ENCODE data around the gene CASTOR1.

CASTOR1 gene

DNA sequence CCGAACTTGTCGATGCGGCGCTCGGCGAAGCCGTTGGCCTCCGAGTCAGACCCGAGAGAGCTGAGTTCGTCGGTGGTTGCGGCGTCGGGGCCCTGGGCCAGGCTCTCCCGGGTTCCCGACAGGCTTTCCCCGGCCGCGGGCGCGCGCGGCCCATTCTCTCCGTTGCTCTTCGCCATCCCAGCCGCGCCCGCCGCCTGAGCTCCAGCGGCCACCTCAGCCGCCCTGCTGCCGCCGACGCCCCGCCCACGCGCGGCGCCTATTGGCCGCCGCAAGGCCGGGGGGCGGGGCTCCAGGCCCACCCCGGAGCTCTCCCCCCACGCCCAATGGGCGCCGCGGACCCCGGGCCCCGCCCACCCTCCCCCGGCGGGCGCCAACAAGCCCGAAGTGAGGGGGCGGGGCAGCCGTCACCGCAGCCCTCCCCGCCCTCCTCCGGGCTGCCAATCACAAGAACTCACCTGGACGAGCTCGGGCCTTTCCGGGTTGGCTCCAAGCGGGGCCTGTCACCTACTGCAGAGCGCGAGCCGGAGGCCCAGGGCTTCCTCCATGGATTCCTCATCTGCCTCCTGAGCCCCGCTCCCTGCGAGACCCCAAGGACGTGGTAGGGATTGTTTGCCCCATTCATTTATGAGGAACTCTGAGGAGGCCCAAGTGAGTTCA lies 37.5 kb upstream of the CASTOR1 start, which contains the start of gene TBC1D10A (continued):
- TF ChIP-seq KLF17 (tag by site-specific recombination; IDR thresholded peaks at IDR 0.05) (peak; percentile 53; the same call in 1 of the 2 replicates), ZNF239 (tag by site-specific recombination; IDR thresholded peaks at IDR 0.05) (0 out of 2 replicates have a peak, but pooled peaks have one; percentile 40), ZEB2 (tag by site-specific recombination; IDR thresholded peaks at IDR 0.05) (peak; percentile 45; the same call in 1 of the 2 replicates), KLF16 (tag by site-specific recombination; IDR thresholded peaks at IDR 0.05) (peak; percentile 48; the same call in 1 of the 2 replicates), ZBTB21 (tag by site-specific recombination; IDR thresholded peaks at IDR 0.05) (no peak), ZNF792 (tag by site-specific recombination; IDR thresholded peaks at IDR 0.05) (no peak), ZFHX2 (tag by site-specific recombination; conservative IDR thresholded peaks at IDR 0.05) (peak; percentile 8; the same call in 1 of the 2 replicates), EGR2 (tag by site-specific recombination; IDR thresholded peaks at IDR 0.05; ENCODE audit: low read depth) (no peak), ZNF335 (tag by site-specific recombination; conservative IDR thresholded peaks at IDR 0.05) (peak; percentile 85), KLF1 (tag by site-specific recombination; IDR thresholded peaks at IDR 0.05) (0 out of 2 replicates have a peak, but pooled peaks have one; percentile 8), ZBTB48 (tag by site-specific recombination; IDR thresholded peaks at IDR 0.05) (peak; percentile 6; the same call in 1 of the 2 replicates), SP3 (tag by site-specific recombination; IDR thresholded peaks at IDR 0.05) (0 out of 2 replicates have a peak, but pooled peaks have one; percentile 30), ATF2 (tag by site-specific recombination; IDR thresholded peaks at IDR 0.05; ENCODE audit: low read depth) (no peak), GLIS2 (tag by site-specific recombination; IDR thresholded peaks at IDR 0.05) (peak; percentile 37; the same call in 1 of the 2 replicates), GLIS1 (tag by site-specific recombination; IDR thresholded peaks at IDR 0.05) (peak; percentile 24), HOXA7 (CRISPR knock-in tag; IDR thresholded peaks at IDR 0.05; ENCODE audit: borderline replicate concordance) (no peak), YY1 (tag by site-specific recombination; IDR thresholded peaks at IDR 0.05) (0 out of 2 replicates have a peak, but pooled peaks have one; percentile 40), SP2 (tag by site-specific recombination; IDR thresholded peaks at IDR 0.05) (peak; percentile 70)
- TF ChIP-seq, protein P1, sequence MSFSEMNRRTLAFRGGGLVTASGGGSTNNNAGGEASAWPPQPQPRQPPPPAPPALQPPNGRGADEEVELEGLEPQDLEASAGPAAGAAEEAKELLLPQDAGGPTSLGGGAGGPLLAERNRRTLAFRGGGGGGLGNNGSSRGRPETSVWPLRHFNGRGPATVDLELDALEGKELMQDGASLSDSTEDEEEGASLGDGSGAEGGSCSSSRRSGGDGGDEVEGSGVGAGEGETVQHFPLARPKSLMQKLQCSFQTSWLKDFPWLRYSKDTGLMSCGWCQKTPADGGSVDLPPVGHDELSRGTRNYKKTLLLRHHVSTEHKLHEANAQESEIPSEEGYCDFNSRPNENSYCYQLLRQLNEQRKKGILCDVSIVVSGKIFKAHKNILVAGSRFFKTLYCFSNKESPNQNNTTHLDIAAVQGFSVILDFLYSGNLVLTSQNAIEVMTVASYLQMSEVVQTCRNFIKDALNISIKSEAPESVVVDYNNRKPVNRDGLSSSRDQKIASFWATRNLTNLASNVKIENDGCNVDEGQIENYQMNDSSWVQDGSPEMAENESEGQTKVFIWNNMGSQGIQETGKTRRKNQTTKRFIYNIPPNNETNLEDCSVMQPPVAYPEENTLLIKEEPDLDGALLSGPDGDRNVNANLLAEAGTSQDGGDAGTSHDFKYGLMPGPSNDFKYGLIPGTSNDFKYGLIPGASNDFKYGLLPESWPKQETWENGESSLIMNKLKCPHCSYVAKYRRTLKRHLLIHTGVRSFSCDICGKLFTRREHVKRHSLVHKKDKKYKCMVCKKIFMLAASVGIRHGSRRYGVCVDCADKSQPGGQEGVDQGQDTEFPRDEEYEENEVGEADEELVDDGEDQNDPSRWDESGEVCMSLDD (tag by site-specific recombination; IDR thresholded peaks at IDR 0.05) = 0 out of 2 replicates have a peak, but pooled peaks have one; percentile 18
- TF ChIP-seq, protein P2, sequence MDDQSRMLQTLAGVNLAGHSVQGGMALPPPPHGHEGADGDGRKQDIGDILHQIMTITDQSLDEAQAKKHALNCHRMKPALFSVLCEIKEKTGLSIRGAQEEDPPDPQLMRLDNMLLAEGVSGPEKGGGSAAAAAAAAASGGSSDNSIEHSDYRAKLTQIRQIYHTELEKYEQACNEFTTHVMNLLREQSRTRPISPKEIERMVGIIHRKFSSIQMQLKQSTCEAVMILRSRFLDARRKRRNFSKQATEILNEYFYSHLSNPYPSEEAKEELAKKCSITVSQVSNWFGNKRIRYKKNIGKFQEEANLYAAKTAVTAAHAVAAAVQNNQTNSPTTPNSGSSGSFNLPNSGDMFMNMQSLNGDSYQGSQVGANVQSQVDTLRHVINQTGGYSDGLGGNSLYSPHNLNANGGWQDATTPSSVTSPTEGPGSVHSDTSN (CRISPR knock-in tag; IDR thresholded peaks at IDR 0.05) = 0 out of 2 replicates have a peak, but pooled peaks have one; percentile 65
- TF ChIP-seq, protein P3, sequence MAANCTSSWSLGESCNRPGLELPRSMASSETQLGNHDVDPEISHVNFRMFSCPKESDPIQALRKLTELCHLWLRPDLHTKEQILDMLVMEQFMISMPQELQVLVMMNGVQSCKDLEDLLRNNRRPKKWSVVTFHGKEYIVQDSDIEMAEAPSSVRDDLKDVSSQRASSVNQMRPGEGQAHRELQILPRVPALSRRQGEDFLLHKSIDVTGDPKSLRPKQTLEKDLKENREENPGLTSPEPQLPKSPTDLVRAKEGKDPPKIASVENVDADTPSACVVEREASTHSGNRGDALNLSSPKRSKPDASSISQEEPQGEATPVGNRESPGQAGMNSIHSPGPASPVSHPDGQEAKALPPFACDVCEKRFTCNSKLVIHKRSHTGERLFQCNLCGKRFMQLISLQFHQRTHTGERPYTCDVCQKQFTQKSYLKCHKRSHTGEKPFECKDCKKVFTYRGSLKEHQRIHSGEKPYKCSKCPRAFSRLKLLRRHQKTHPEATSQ (tag by site-specific recombination; IDR thresholded peaks at IDR 0.05) = 0 out of 2 replicates have a peak, but pooled peaks have one; percentile 19
- TF ChIP-seq, protein P4, sequence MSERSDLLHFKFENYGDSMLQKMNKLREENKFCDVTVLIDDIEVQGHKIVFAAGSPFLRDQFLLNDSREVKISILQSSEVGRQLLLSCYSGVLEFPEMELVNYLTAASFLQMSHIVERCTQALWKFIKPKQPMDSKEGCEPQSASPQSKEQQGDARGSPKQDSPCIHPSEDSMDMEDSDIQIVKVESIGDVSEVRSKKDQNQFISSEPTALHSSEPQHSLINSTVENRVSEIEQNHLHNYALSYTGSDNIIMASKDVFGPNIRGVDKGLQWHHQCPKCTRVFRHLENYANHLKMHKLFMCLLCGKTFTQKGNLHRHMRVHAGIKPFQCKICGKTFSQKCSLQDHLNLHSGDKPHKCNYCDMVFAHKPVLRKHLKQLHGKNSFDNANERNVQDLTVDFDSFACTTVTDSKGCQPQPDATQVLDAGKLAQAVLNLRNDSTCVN (tag by site-specific recombination; optimal IDR thresholded peaks at IDR 0.05) = peak; percentile 85
- TF ChIP-seq, protein P5, sequence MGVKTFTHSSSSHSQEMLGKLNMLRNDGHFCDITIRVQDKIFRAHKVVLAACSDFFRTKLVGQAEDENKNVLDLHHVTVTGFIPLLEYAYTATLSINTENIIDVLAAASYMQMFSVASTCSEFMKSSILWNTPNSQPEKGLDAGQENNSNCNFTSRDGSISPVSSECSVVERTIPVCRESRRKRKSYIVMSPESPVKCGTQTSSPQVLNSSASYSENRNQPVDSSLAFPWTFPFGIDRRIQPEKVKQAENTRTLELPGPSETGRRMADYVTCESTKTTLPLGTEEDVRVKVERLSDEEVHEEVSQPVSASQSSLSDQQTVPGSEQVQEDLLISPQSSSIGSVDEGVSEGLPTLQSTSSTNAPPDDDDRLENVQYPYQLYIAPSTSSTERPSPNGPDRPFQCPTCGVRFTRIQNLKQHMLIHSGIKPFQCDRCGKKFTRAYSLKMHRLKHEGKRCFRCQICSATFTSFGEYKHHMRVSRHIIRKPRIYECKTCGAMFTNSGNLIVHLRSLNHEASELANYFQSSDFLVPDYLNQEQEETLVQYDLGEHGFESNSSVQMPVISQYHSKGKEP (tag by site-specific recombination; IDR thresholded peaks at IDR 0.05) = no peak
- TF ChIP-seq, protein P6, sequence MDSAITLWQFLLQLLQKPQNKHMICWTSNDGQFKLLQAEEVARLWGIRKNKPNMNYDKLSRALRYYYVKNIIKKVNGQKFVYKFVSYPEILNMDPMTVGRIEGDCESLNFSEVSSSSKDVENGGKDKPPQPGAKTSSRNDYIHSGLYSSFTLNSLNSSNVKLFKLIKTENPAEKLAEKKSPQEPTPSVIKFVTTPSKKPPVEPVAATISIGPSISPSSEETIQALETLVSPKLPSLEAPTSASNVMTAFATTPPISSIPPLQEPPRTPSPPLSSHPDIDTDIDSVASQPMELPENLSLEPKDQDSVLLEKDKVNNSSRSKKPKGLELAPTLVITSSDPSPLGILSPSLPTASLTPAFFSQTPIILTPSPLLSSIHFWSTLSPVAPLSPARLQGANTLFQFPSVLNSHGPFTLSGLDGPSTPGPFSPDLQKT (IDR thresholded peaks at IDR 0.05; ENCODE audit: borderline replicate concordance, low read depth, low read length) = no peak
